ENCODE measurements around the gene DOCK7.

GRCh38 chr1:62462370-62462769 is 225.8 kb downstream of the DOCK7 start:
- TF ChIP-seq CTCF (conservative IDR thresholded peaks at IDR 0.05 in 1 of 2, IDR thresholded peaks at IDR 0.05 in 1 of 2; ENCODE audit: extremely low read depth in 1 of 2, insufficient read depth in 1 of 2, low read depth in 1 of 2, low read length in 2 of 2) (no peak), EZH2 (IDR thresholded peaks at IDR 0.05; ENCODE audit: borderline replicate concordance, low read length) (no peak)

Data from mammary epithelial cell (primary cell).